ENCODE results near the gene TOP2B. TPM values are rescaled to one million over a fixed set of nuclear protein-coding genes. Genes with fewer than 3 reads are reported as not detected.
A peak's percentile ranks its signal among the peaks of the same experiment; 100 is the strongest.

TOP2B gene
- polyA plus RNA-seq, 1 of the 3 experiments (the other 2 are of a cell fraction), result 20.4 TPM

- DNase-seq, result peak; percentile 64
- Histone ChIP-seq H3K4me3 (ENCODE audit: low read depth in 2 of 2, low read length in 1 of 2) (peak overlapping the region in 1 of 2 experiments; percentile 20; a peak in 1 of 4 replicates), H3K4me1 (ENCODE audit: control insufficient read depth in 1 of 2, insufficient read depth in 2 of 2, low read depth in 1 of 2, low read length in 1 of 2) (peaks cover 14 to 26% of the 10 kb centered on the region in 2 experiments), H3K79me2 (ENCODE audit: insufficient read depth) (no peaks in the 10 kb centered on the region), H3K27ac (ENCODE audit: low read depth in 2 of 2, low read length in 1 of 2) (peak overlapping the region; percentile 47 to 70), H3F3A (replicated peaks; ENCODE audit: insufficient read depth) (peaks cover 48% of the 10 kb centered on the region), H3K36me3 (replicated peaks in 1 of 2; ENCODE audit: control insufficient read depth in 1 of 2, insufficient read depth in 2 of 2, low read length in 1 of 2) (peaks cover 30 to 41% of the 10 kb centered on the region in 2 experiments), H3K27me3 (ENCODE audit: insufficient read depth) (no peaks in the 10 kb centered on the region), H3K9me2 (no peaks in the 10 kb centered on the region), H4K20me1 (ENCODE audit: insufficient read depth) (no peaks in the 10 kb centered on the region), H3K9me3 (no peaks in the 10 kb centered on the region), H2AFZ (ENCODE audit: low read depth) (no peak overlapping the region), H3K9ac (no peak overlapping the region), H3K4me2 (no peak overlapping the region)
- TF ChIP-seq CHD2 (IDR thresholded peaks at IDR 0.05; ENCODE audit: low read length, partially characterized antibody), result peak; percentile 25
- TF ChIP-seq GATA2 (CRISPR knock-in tag; IDR thresholded peaks at IDR 0.05), result no peak
- TF ChIP-seq SMC3 (IDR thresholded peaks at IDR 0.05; ENCODE audit: low read depth, low read length), result peak; percentile 69
- TF ChIP-seq TCF12 (IDR thresholded peaks at IDR 0.05), result peak; percentile 88
- TF ChIP-seq RAD21 (IDR thresholded peaks at IDR 0.05; ENCODE audit: low read length), result peak; percentile 87
- peak; percentile 49 for TF ChIP-seq POLR2AphosphoS5 (IDR thresholded peaks at IDR 0.05; ENCODE audit: low read depth, low read length)
- no peak for TF ChIP-seq REST (IDR thresholded peaks at IDR 0.05; ENCODE audit: low read depth, low read length)
- peak; percentile 96 for TF ChIP-seq CTCF (IDR thresholded peaks at IDR 0.05)
- no peak for TF ChIP-seq RCOR1 (IDR thresholded peaks at IDR 0.05; ENCODE audit: low read length)
- WGBS (ENCODE audit: low lambda C conversion rate), result 4% methylated on average over 1 of the region's 1 CpG
- ChIA-PET POLR2A (interaction anchor here (0.6 kb wide), 2 partner anchors 166 to 820 kb away, joined by 3 read pairs; partner anchors contain the start of gene RARB), CTCF (interaction anchor here (0.5 to 6.0 kb wide), 75 partner anchors 9 to 914 kb away, joined by 3 to 40 read pairs (median 4); partner anchors contain the start of gene RARB)
Observed at GRCh38 chr3:25594007-25594502, 70.7 kb downstream of the TOP2B start.

DNA sequence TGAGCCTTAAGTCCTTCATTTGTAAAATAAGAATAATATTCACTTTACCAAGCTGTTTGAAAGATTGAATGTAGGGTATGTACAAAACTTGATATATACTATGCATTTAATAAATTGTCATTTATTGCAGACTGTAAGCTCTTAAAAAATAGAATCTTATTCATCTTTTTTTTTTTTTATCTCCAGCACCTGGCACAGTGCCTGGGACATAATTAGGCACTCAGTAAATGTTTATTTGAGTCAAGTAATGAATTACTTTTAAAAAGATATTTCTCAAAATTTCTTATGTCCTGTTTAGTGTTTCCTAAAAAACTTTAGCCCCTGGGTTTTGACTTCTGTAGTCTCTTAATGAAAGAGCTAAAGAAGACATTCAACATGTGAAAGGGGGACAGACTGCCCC is 71.7 kb downstream of the TOP2B start:
- H3K4me3 ChIP-seq (ENCODE audit: low read depth in 2 of 2, low read length in 1 of 2), result no peak overlapping the region
- H3K9me2 ChIP-seq, result no peaks in the 10 kb centered on the region
- H3K27ac ChIP-seq (ENCODE audit: low read depth in 2 of 2, low read length in 1 of 2), result peak overlapping the region; percentile 70 to 71
- H3F3A ChIP-seq (replicated peaks; ENCODE audit: insufficient read depth), result peaks cover 48% of the 10 kb centered on the region
- H3K36me3 ChIP-seq (replicated peaks in 1 of 2; ENCODE audit: control insufficient read depth in 1 of 2, insufficient read depth in 2 of 2, low read length in 1 of 2), result peaks cover 19 to 31% of the 10 kb centered on the region in 2 experiments
- no peaks in the 10 kb centered on the region for H4K20me1 ChIP-seq (ENCODE audit: insufficient read depth)
- no peaks in the 10 kb centered on the region for H3K79me2 ChIP-seq (ENCODE audit: insufficient read depth)
- peak overlapping the region; percentile 48; the same call in 1 of the 2 replicates for H3K9ac ChIP-seq
- no peaks in the 10 kb centered on the region for H3K27me3 ChIP-seq (ENCODE audit: insufficient read depth)
- H3K4me1 ChIP-seq (ENCODE audit: control insufficient read depth in 1 of 2, insufficient read depth in 2 of 2, low read depth in 1 of 2, low read length in 1 of 2), result peaks cover 14 to 23% of the 10 kb centered on the region in 2 experiments
- ChIA-PET CTCF (interaction anchor here (0.6 to 6.0 kb wide), 48 partner anchors 8 to 913 kb away, joined by 3 to 40 read pairs (median 4); partner anchors contain the start of gene RARB), POLR2A (interaction anchor here (1.0 kb wide), 1 partner anchor 165 kb away, joined by 3 read pairs; the partner anchor contains the start of gene RARB)
- no peak for DNase-seq
- H3K4me2 ChIP-seq, result peak overlapping the region; percentile 48
- H2AFZ ChIP-seq (ENCODE audit: low read depth), result no peak overlapping the region
- H3K9me3 ChIP-seq, result no peaks in the 10 kb centered on the region
- TF ChIP-seq TCF12 (IDR thresholded peaks at IDR 0.05), result no peak
- no peak for TF ChIP-seq CHD2 (IDR thresholded peaks at IDR 0.05; ENCODE audit: low read length, partially characterized antibody)
- TF ChIP-seq ZBTB33 (IDR thresholded peaks at IDR 0.05; ENCODE audit: borderline replicate concordance, low read depth), result no peak
- no peak for TF ChIP-seq EZH2phosphoT487 (IDR thresholded peaks at IDR 0.05; ENCODE audit: borderline replicate concordance, low read depth)
- TF ChIP-seq POLR2AphosphoS5 (IDR thresholded peaks at IDR 0.05; ENCODE audit: low read depth, low read length), result no peak
- no peak for TF ChIP-seq TAF1 (IDR thresholded peaks at IDR 0.05; ENCODE audit: borderline replicate concordance, low read depth, low read length)
- TF ChIP-seq NRF1 (IDR thresholded peaks at IDR 0.05; ENCODE audit: low read depth, low read length), result no peak
- TF ChIP-seq USF2 (IDR thresholded peaks at IDR 0.05; ENCODE audit: borderline replicate concordance, low read depth, low read length), result no peak
- no peak for TF ChIP-seq SMC3 (IDR thresholded peaks at IDR 0.05; ENCODE audit: low read depth, low read length)
- TF ChIP-seq GABPA (IDR thresholded peaks at IDR 0.05; ENCODE audit: low read depth), result no peak
- no peak for TF ChIP-seq MXI1 (IDR thresholded peaks at IDR 0.05; ENCODE audit: low read depth, low read length)
- no peak for TF ChIP-seq ELF1 (IDR thresholded peaks at IDR 0.05)

All from SK-N-SH (cell line).